GM06990 (cell line): ENCODE measurements around the gene KIZ.

ENCODE experiments used
- DNase-seq: peaks from one replicate; pipeline ENCODE4 v3.0.0-alpha.2; 2011; ENCODE audit not compliant: insufficient read length; ENCODE audit errors: extremely low read depth
- H3K27me3 ChIP-seq: replicated peaks from 2 replicates; pipeline ENCODE4 v1.6.0; 2011; ENCODE audit warnings: low read length; ENCODE audit not compliant: control insufficient read depth, insufficient read depth
- H3K36me3 ChIP-seq: 2 replicates; pipeline ENCODE4 v1.5.1; 2011; ENCODE audit warnings: low read length; ENCODE audit not compliant: control insufficient read depth, insufficient read depth
- H3K4me3 ChIP-seq: replicated peaks from 2 replicates; pipeline ENCODE4 v1.5.1; 2011; ENCODE audit warnings: low read depth, mild to moderate bottlenecking, control low read depth, low read length
- CTCF ChIP-seq: IDR thresholded peaks from 2 replicates; pipeline ENCODE4 v1.5.1; 2011; ENCODE audit warnings: low read length, control low read depth, mild to moderate bottlenecking, inconsistent platforms; ENCODE audit not compliant: insufficient read depth, poor library complexity, severe bottlenecking

KIZ gene

DNA sequence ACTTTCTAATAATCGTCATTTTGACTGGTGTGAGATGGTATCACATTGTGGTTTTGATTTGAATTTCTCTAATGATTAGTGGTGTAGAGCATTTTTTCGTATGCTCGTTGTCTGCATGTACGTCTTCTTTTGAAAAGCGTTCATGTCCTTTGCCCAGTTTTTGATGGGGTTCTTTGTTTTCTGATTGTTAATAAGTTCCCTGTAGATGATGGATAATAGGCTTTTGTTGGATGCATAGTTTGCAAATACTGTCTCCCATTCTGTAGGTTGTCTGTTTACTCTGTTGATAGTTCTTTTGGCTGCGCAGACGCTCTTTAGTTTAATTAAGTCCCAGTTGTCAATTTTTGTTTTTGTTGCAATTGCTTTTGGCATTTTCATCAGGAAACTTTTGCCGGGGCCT, 144.9 kb downstream of the KIZ start:
- Histone ChIP-seq H3K4me3 (no peak overlapping the region), H3K36me3 (no peaks in the 10 kb centered on the region), H3K27me3 (no peaks in the 10 kb centered on the region)
- DNase-seq: no peak
- no peak for TF ChIP-seq CTCF

GRCh38 chr20:21272279-21272678, 146.4 kb downstream of the KIZ start:
- TF ChIP-seq CTCF: no peak
- no peak for DNase-seq
- H3K27me3 ChIP-seq: no peaks in the 10 kb centered on the region
- H3K4me3 ChIP-seq: no peak overlapping the region
- H3K36me3 ChIP-seq: no peaks in the 10 kb centered on the region

DNA sequence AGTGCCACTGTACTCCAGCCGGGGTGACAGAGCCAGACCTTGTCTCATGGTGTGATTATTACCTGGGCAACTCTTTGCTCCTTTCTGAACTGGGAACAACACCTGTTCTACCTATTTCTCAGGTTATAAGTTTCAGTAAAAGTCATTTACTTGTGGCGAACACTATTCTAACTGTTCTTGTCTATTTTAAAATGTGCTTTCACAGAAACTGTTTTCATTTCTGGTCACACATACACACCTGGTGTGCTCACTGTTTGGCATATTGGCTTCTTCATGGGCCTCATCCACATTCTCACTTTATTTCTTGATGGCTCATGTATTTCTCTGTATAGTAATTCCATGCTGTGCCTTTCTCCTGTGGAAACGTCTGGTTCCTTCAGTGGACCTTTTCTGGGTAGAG, 146.8 kb downstream of the KIZ start:
- H3K27me3 ChIP-seq: no peaks in the 10 kb centered on the region
- TF ChIP-seq CTCF: no peak
- DNase-seq: peak; percentile 39
- no peaks in the 10 kb centered on the region for H3K36me3 ChIP-seq
- H3K4me3 ChIP-seq: no peak overlapping the region; the same call in 1 of the 2 replicates

GRCh38 chr20:21273755-21274386, 148.0 kb downstream of the KIZ start:
- no peak overlapping the region for H3K4me3 ChIP-seq
- no peak for DNase-seq
- no peaks in the 10 kb centered on the region for H3K36me3 ChIP-seq
- H3K27me3 ChIP-seq: no peaks in the 10 kb centered on the region
- TF ChIP-seq CTCF: no peak

DNA sequence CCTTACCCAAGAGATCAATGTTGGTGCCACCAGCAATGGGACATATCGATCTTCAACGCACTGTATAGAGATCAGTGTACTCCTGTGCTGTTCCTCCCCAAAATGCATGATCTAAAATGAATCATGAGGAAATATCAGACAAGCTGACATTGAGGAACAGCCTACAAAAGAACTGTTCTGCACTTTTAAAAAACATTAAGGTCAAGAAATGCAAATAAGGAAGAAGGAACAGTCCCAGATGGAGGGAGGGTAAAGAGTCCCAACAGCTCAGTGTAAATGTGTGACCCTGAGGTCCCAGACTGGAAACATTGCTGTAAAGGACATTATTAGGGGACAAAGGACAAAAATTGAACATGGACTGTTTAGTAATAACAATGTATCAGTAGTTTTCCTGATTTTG, 152.9 kb downstream of the KIZ start:
- Histone ChIP-seq H3K36me3 (no peaks in the 10 kb centered on the region), H3K4me3 (no peak overlapping the region), H3K27me3 (no peaks in the 10 kb centered on the region)
- DNase-seq: no peak
- no peak for TF ChIP-seq CTCF
